ENCODE results near the gene XCL2. TPM values are rescaled to one million over a fixed set of nuclear protein-coding genes. Genes with fewer than 3 reads are reported as not detected.

Gene XCL2
- total RNA-seq, 1 donor from 2014 or later: not detected

GRCh38 chr1:168505006-168505405 is 38.8 kb downstream of the XCL2 start:
- DNase-seq (ENCODE audit: low read depth): no peak
- TF ChIP-seq CTCF (conservative IDR thresholded peaks at IDR 0.05; ENCODE audit: low read depth, low read length): no peak
- no peak overlapping the region for H3K4me3 ChIP-seq (ENCODE audit: low read depth, low read length)

- no peak for TF ChIP-seq CTCF (conservative IDR thresholded peaks at IDR 0.05; ENCODE audit: low read depth, low read length)
- no peak overlapping the region for H3K4me3 ChIP-seq (ENCODE audit: low read depth, low read length)
- DNase-seq (ENCODE audit: low read depth): no peak
Measured at GRCh38 chr1:168504064-168504837, 39.5 kb downstream of the XCL2 start.

GRCh38 chr1:168499688-168500049 is 44.1 kb downstream of the XCL2 start:
- no peak overlapping the region for H3K4me3 ChIP-seq (ENCODE audit: low read depth, low read length)
- TF ChIP-seq CTCF (conservative IDR thresholded peaks at IDR 0.05; ENCODE audit: low read depth, low read length): no peak
- no peak for DNase-seq (ENCODE audit: low read depth)

- no peak for TF ChIP-seq CTCF (conservative IDR thresholded peaks at IDR 0.05; ENCODE audit: low read depth, low read length)
- no peak for DNase-seq (ENCODE audit: low read depth)
- no peak overlapping the region for H3K4me3 ChIP-seq (ENCODE audit: low read depth, low read length)
Measured at GRCh38 chr1:168498956-168499687, 44.7 kb downstream of the XCL2 start.

GRCh38 chr1:168498159-168498631 is 45.6 kb downstream of the XCL2 start:
- no peak for TF ChIP-seq CTCF (conservative IDR thresholded peaks at IDR 0.05; ENCODE audit: low read depth, low read length)

GRCh38 chr1:168497376-168497950 is 46.3 kb downstream of the XCL2 start:
- H3K4me3 ChIP-seq (ENCODE audit: low read depth, low read length): no peak overlapping the region
- no peak for DNase-seq (ENCODE audit: low read depth)
- no peak for TF ChIP-seq CTCF (conservative IDR thresholded peaks at IDR 0.05; ENCODE audit: low read depth, low read length)

More at GRCh38 chr1:168498159-168498631, 45.6 kb downstream of the XCL2 start:
- H3K4me3 ChIP-seq (ENCODE audit: low read depth, low read length): no peak overlapping the region
- no peak for DNase-seq (ENCODE audit: low read depth)

All from epithelial cell of proximal tubule (primary cell).